C4-2B (cell line): ENCODE data around the gene RSPO3.

Experiments used
- H3K27ac ChIP-seq: fragments of 450-650 bp; 2 replicates; pipeline ENCODE4 v1.5.1; 2017
- CTCF ChIP-seq: fragments of 450-650 bp; conservative IDR thresholded peaks from 2 replicates; pipeline ENCODE4 v1.5.1; 2017; ENCODE audit warnings: mild to moderate bottlenecking
- ZFX ChIP-seq: fragments of 450-650 bp; IDR thresholded peaks from 2 replicates; pipeline ENCODE4 v1.6.1; 2017

Gene RSPO3

DNA sequence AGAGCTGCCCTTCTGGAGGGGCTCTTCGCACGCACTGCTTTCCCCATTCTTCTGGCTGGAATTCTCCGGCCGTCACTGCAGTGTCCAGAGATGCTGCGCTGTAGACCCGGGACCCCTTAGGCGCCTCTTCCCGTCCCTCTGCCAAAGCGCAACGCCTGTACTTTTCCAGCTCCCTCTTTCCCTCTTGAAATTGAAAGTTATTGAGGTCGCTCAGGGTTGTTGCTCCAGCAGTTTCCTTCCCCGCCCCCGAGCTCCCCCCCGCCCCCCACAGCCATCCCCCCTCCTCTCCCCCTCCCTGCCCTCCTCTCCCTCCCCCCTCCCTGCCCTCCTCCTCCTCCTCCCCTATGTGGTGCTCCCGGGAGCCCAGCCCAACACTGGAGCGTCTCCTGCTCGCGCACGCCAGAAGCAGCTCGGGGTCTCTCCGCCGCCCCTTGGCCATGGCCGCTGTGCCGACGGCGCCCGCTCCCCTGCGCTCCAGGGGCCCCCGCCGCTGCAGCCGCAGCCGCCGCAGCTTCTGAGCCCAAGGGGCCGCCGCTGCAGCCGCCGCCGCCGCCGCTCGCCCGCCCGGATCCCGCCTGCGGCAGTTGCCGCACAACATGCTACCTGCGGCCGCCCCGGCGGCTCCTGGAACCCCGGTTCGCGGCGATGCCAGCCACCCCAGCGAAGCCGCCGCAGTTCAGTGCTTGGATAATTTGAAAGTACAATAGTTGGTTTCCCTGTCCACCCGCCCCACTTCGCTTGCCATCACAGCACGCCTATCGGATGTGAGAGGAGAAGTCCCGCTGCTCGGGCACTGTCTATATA, at the start of gene RSPO3:
Gene RSPO3, plus strand, starts transcription at position 374 of the 804 bp plus-strand sequence. CDS start 522 bp downstream, outside the sequence.
- H3K27ac ChIP-seq: no peak within 1 kb of the TSS
- TF ChIP-seq ZFX: no peak
- TF ChIP-seq CTCF: no peak

- peak; percentile 58 for TF ChIP-seq CTCF
- no peak for TF ChIP-seq ZFX
- no peak overlapping the region for H3K27ac ChIP-seq
Observed at GRCh38 chr6:127069659-127070279, 48.7 kb upstream of the RSPO3 start.

DNA sequence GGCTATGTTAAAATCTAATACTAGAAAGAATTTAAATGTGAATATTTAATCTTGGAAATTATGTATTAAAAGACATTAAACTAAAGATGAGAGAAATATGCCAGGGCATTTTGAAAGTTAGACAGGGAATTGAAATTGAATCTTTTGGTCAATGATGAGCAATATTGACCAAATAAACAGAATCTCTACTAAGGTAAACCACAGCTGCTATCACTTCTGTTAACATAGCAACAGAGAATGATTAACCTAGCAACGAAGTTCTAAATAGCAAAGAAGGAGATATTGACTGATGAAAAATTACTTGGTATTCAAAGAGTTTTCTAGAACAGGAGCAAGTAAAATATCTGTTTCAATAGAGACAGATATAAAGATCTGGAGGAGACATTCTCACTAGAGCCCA, 45.2 kb upstream of the RSPO3 start:
- TF ChIP-seq CTCF (no peak), ZFX (no peak)
- no peak overlapping the region for H3K27ac ChIP-seq

GRCh38 chr6:127076466-127076865, 42.0 kb upstream of the RSPO3 start:
- TF ChIP-seq ZFX (no peak), CTCF (no peak)
- no peak overlapping the region for H3K27ac ChIP-seq

- no peak for TF ChIP-seq ZFX
- no peak for TF ChIP-seq CTCF
- no peak overlapping the region for H3K27ac ChIP-seq
Observed at GRCh38 chr6:127077886-127078285, 40.6 kb upstream of the RSPO3 start.

DNA sequence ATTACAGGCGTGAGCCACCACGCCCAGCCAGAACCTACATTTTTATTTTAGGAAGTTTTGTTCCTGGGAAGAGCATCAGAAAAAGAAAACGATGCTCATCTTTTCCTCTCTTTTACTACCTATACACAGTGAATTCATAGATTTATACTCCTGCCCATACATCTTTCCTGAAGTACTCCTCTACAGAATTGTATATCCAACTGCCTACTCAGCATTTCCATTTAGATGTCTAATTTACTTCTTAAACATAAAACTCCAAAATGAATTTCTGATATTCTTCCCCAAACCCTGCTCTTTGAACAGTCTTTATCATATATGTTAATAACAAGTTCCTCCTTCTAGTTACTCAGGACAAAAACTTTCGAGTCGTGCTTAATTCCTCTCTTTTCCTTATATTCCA, 39.8 kb upstream of the RSPO3 start:
- H3K27ac ChIP-seq: no peak overlapping the region
- TF ChIP-seq CTCF (no peak), ZFX (no peak)

GRCh38 chr6:127079681-127080080, 38.8 kb upstream of the RSPO3 start:
- H3K27ac ChIP-seq: no peak overlapping the region

More at GRCh38 chr6:127079681-127080080, 38.8 kb upstream of the RSPO3 start:
- TF ChIP-seq CTCF (no peak), ZFX (no peak)
